GM21360 (cell line): Measurements from ENCODE around the gene NCAM1.
"Not testable (repeated sequence)": the region's sequence is repeated elsewhere in the genome, so short reads cannot be mapped to it uniquely, and the experiment has no call there.

Experiments used
- ATAC-seq: cut with Tn5 transposase; IDR thresholded peaks from one replicate; pipeline ENCODE4 v1.9.1; 2021; ENCODE audit warnings: mild to moderate bottlenecking, moderate library complexity; ENCODE audit not compliant: unreplicated experiment

NCAM1 gene

GRCh38 chr11:113019711-113020110, 58.5 kb downstream of the NCAM1 start:
- no peak for ATAC-seq

GRCh38 chr11:113021111-113021510, 59.9 kb downstream of the NCAM1 start:
- ATAC-seq = no peak

- ATAC-seq = no peak
Measured at GRCh38 chr11:113022262-113022661, 61.0 kb downstream of the NCAM1 start.

- no peak for ATAC-seq
Measured at GRCh38 chr11:113023228-113023627, 62.0 kb downstream of the NCAM1 start.

- ATAC-seq = no peak
Measured at GRCh38 chr11:113023986-113024385, 62.8 kb downstream of the NCAM1 start.

DNA sequence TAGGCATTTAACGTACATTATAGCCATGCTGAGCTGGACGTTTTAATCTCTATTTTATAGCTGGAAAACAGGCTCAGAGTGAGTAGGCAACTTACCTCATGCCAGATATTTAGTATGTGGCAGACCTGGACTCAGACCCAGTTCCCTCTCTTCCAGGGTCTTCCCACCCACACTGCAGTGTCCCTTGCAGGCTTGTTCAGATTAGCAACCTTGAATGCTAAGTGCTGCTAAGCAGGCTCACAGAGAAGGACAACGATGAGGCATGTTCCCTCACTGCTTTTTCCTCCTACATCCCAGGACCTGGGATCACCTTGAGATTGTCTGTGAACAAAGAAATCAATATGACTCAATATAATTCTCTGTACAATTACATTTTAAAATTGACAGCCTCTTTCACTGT, 65.6 kb downstream of the NCAM1 start:
- ATAC-seq = no peak

- no peak for ATAC-seq
Measured at GRCh38 chr11:113034576-113034975, 73.4 kb downstream of the NCAM1 start.

- no peak for ATAC-seq
Measured at GRCh38 chr11:113035708-113036107, 74.5 kb downstream of the NCAM1 start.

- no peak for ATAC-seq
Measured at GRCh38 chr11:113043698-113044097, 82.5 kb downstream of the NCAM1 start.

GRCh38 chr11:113045146-113045545, 83.9 kb downstream of the NCAM1 start:
- no peak for ATAC-seq

- ATAC-seq = no peak
Measured at GRCh38 chr11:113046866-113047265, 85.6 kb downstream of the NCAM1 start.

DNA sequence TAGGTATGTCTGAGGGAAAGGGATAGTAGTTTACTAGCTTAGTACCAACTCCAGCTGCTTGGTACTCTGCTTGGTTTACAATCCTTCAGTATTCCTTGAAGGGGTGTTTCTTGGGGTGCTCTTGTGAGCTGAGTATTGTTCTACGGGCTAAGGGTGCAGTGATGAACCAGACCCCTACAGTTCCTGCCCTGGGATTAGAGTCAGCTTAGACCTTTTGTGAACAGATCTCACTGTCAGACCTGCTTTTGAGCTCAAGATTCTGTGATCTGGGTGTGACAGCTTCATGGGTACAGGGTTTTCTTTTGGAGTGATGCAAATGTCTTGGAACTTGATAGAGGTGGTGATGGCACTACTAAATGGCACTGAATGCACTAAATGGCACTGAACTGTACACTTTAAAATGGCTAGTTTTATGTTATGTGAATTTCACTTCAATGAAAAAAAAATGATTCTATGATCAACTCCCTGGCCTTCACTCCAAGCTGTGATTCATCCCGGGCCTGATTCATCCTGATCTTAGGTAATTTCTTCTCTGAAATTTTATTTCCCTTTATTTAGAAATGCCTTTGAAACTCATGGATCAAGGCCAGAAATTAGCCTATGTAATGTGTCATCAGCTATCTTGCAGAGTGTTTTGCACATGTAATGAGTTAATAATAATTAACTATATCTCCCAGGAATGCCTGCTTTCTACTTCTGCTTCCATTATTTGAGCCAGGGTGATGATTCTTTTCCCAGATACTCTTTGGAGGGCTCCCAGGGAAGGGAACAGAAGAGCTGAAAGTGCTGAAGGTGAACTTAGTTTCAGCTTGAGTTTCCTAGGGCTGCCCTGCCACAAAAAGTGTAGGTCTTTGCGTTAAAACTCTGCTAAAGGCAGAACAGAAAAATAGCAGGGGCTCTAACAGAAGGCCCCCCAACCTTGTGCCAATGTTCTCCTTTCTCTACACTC, 87.9 kb downstream of the NCAM1 start:
- no peak for ATAC-seq

DNA sequence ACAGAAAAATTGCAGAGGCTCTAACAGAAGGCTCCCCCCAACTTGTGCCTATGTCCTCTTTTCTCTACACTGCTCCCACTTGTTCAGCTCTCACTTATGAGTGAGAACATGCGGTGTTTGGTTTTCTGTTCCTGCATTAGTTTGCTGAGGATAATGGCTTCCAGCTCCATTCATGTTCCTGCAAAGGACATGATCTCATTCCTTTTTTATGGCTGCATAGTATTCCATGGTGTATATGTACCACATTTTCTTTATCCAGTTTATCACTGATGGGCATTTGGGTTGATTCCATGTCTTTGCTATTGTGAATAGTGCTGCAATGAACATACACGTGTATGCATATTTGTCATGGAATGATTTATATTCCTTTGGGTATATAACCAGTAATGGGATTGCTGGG, 91.8 kb downstream of the NCAM1 start:
- ATAC-seq = not testable (repeated sequence)

DNA sequence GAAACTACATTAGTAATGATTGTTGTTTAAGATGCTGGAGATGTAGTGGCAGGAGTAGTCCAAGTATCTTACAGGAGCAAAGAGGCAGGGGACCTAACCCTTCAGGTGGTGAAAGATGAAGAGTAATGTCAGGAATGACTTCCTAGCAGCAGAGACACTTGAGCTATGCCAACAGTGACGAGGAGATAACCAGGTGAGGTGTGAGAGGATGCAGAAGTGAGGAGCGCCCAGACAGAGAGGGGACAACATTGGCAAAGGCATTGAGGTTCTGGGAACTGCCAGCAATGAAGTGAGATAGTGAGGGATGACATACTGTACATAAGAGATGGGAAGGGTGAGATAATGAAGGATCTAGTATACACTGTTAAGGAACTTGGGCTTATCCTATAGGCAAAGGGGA, 95.8 kb downstream of the NCAM1 start:
- no peak for ATAC-seq

DNA sequence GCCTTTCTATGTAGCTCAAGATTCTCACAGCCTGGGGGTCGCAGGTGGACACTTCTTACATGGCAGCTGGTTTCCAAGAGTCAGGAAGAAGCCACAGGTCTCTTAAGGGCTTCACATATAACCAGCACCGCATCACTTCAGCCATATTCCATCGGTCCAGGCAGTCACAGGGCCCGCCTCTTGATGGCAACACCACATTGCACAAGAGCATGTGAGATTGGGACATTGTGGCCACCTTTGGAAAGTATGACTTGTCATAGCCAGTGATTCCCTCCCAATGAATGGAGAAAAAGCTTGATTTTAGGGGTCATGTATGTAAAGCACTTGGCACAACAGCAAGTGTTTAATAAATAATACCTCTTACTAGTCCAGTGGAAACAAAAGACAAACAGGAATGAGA, 98.3 kb downstream of the NCAM1 start:
- no peak for ATAC-seq

- no peak for ATAC-seq
Measured at GRCh38 chr11:113065330-113065729, 104.1 kb downstream of the NCAM1 start.

- ATAC-seq = no peak
Measured at GRCh38 chr11:113072237-113072858, 111.1 kb downstream of the NCAM1 start.

GRCh38 chr11:113073290-113073953, 112.2 kb downstream of the NCAM1 start:
- ATAC-seq = no peak

- ATAC-seq = no peak
Measured at GRCh38 chr11:113075586-113076095, 114.4 kb downstream of the NCAM1 start.

GRCh38 chr11:113077379-113077778, 116.2 kb downstream of the NCAM1 start:
- no peak for ATAC-seq

DNA sequence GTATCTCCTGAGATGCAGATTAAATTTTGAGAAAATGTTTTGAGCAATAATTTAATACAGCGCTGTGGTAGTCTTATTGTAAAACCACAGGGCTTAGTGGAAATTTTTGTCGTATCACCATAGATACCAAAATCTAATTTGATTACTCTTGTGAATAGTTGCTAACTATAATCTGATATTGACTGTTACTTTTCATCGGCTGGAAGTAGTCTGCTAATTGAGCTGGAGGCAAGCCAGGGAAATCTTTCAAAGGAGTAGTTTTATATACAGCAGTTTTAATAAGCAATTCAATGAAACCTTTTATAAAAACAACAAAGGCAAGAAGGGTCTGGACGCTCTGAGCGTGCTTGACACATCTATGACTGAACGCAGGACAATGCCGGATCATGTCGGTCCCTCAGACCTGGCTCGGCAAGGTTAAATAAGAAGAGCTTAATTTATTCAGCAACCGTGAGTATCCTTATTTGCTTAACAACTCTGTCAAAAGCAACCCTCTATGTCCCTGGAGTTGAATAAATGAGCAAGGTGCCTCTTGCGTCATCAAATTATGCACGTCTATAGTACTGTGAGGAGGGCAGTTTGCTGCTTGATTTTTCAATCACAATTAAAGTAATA, 121.2 kb downstream of the NCAM1 start:
- no peak for ATAC-seq
